Stimulated activated naive B cell treated with anti-CD40 and anti-IgM and Interleukin-4, amounts not matched to agents 10 μg/mL and 1 μg/mL and 100 μg/mL, for 72 hours (primary cell): ENCODE data around the gene SLC24A3.

ENCODE experiments used
- ATAC-seq, 2 donors: fragments of 150-1000 bp; cut with Tn5 transposase; replicated peaks; 2 replicates each; pipeline ENCODE4 v1.10.0; 2021; ENCODE audit warnings: moderate library complexity in 1 of 2
- DNase-seq: peaks from one replicate; pipeline ENCODE4 v3.0.0; 2021
- H3K27ac Mint-ChIP-seq: one replicate; pipeline ENCODE4 v1.8.0; 2022; ENCODE audit warnings: mild to moderate bottlenecking, mixed read lengths
- H3K27me3 Mint-ChIP-seq, 2 donors: one replicate each; pipeline ENCODE4 v1.8.0; 2022; ENCODE audit warnings: mixed read lengths in 2 of 2
- H3K36me3 Mint-ChIP-seq, 2 donors: one replicate each; pipeline ENCODE4 v1.8.0; 2022; ENCODE audit warnings: mixed read lengths in 2 of 2, mild to moderate bottlenecking in 1 of 2
- H3K4me1 Mint-ChIP-seq, 2 donors: one replicate each; pipeline ENCODE4 v1.8.0; 2022; ENCODE audit warnings: mixed read lengths in 2 of 2, mild to moderate bottlenecking in 1 of 2
- H3K4me3 Mint-ChIP-seq, 2 donors: one replicate each; pipeline ENCODE4 v1.8.0; 2022; ENCODE audit warnings: mild to moderate bottlenecking in 2 of 2, mixed read lengths in 2 of 2, moderate library complexity in 1 of 2
- H3K9me3 Mint-ChIP-seq, 2 donors: one replicate each; pipeline ENCODE4 v1.8.0; 2022; ENCODE audit warnings: mixed read lengths in 2 of 2, mild to moderate bottlenecking in 1 of 2

SLC24A3 gene

DNA sequence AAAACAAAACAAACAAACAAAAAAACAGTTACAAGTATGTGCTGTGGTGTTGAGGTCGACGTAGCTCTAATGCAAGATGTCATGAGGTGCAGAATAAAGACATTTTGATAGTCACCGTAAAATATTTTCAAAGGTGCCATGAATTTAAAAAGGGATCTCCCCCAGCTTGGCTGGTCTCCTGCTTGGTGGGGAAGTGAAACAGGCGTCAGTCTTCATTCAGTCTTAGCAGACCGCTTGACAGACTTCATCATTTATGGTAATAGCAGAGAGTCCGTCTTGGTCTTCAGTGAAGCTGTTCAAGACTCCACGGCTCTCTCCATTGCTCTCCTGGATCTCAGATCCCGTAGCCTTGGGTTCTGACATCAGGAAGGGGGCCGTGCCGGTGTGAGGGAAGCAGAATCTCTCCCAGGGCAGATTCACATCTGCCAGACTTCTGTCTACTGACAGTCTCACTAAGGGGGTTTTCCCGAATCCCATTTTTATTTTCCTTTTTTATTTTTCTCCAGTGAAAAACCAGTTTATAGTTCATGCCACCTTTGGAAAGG, 1.6 kb downstream of the SLC24A3 start:
- DNase-seq (no peak), ATAC-seq (peak; percentile 70 to 84)
- Mint-ChIP-seq H3K36me3 (no peaks in the 10 kb centered on the region), H3K27me3 (peaks cover 50 to 60% of the 10 kb centered on the region in 2 donors), H3K4me3 (no peak overlapping the region), H3K4me1 (peaks cover 4 to 13% of the 10 kb centered on the region in 2 donors), H3K9me3 (no peaks in the 10 kb centered on the region), H3K27ac (no peak overlapping the region)

DNA sequence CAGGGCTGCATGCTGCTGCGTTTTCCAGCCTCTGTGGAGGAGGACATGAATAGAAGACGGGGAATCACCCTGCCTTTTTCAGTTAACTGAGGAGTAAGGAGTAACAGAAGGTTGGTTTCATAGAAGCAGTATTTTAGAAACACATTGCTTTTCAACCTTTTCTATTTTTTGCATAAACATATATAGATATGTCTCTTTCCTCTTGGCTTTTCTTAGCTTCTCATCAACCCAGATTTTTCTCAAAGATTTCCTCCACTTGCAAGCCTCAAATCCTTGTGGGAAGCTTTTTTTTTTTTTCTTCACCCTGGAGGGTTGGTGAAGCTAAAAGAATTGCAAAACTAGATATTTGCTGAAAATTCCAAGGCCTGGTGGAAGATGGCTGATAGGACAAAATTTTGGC, 6.0 kb downstream of the SLC24A3 start:
- H3K27me3 Mint-ChIP-seq: peaks cover 32 to 50% of the 10 kb centered on the region in 2 donors
- H3K9me3 Mint-ChIP-seq: no peaks in the 10 kb centered on the region
- H3K27ac Mint-ChIP-seq: no peak overlapping the region
- no peak for ATAC-seq
- H3K36me3 Mint-ChIP-seq: no peaks in the 10 kb centered on the region
- H3K4me1 Mint-ChIP-seq: peaks cover 4 to 7% of the 10 kb centered on the region in 2 donors
- no peak for DNase-seq
- no peak overlapping the region for H3K4me3 Mint-ChIP-seq

DNA sequence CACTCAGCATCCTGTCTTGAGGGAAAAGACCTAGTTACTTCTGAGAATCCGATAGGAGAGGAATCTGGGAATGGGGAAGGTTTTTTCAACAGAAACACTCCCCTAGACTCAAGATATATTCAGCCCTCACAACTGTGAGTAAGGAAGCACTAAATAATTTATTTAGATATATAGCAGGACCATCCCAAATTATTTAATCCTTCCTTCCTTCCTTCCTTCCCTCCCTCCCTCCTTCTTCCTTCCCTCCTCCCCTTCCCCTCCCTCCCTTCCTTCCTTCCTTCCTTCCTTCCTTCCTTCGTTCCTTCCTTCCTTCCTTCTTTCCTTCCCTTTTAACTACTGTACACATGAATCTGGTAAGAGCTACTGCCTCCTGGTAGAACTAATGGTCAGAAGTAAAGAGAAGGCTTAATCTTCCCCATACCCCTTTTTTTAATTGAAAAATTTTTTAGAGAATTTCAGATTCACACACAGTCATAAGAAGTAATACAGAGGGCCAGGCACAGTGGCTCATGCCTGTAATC, 10.1 kb downstream of the SLC24A3 start:
- Mint-ChIP-seq H3K27me3 (peaks cover 10 to 25% of the 10 kb centered on the region in 2 donors), H3K4me3 (no peak overlapping the region), H3K4me1 (no peaks in the 10 kb centered on the region), H3K27ac (no peak overlapping the region), H3K9me3 (peaks cover 0 to 6% of the 10 kb centered on the region in 2 donors), H3K36me3 (no peaks in the 10 kb centered on the region)
- DNase-seq (no peak), ATAC-seq (no peak)

DNA sequence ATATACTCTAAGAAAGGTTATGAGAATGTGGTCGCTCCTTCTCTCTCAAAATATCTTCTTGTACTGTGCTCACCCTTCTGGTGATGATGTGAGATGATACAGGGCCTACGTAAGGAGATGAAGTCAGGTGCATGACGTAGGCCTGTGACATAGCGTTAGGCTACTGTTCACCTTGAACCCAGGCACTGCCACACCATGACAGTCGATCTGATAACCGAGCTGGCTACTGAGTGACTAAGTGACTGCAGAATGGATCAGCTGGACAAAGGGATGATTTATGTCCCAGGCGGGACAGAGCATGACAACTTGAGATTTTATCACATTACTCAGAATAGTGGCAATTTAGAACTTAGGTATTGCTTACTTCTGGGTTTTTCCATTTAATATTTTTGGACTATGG, 11.2 kb downstream of the SLC24A3 start:
- DNase-seq: no peak
- Mint-ChIP-seq H3K27me3 (peaks cover 8 to 22% of the 10 kb centered on the region in 2 donors), H3K4me3 (no peak overlapping the region), H3K36me3 (no peaks in the 10 kb centered on the region), H3K27ac (no peak overlapping the region), H3K9me3 (peaks cover 0 to 6% of the 10 kb centered on the region in 2 donors), H3K4me1 (no peaks in the 10 kb centered on the region)
- ATAC-seq: no peak

DNA sequence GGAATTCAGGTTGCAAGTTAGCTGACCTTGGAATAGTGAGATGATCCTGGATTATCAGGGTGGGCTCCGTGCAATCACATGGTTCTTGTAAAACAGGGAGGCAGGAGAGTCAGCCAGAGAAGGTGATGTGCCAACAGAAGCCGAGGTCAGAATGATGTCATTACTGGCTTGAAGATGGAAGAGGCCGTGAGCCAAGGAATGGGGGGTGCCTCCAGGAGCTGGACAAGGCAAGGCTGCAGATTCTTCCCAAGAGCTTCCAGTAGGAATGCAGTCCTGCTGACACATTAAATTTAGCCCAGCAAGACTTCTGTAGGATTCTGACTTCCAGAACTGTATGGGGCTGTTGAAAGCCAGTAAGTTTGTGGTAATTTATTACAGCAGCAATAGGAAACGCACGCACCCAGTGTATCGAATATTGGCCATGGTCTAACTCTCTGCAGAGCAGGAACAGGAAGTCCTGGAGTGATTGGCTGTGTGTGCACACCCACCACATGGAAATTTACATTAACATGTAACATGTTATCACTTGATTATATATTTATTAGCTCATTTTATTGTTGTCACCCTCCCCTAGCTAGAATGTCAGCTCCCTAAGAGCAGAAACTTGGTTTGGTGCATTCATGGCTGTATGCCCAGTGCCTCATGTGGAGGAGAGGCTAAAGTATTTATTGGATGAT, 19.1 kb downstream of the SLC24A3 start:
- Mint-ChIP-seq H3K27me3 (peaks cover 6 to 24% of the 10 kb centered on the region in 2 donors), H3K27ac (no peak overlapping the region), H3K36me3 (no peaks in the 10 kb centered on the region), H3K4me1 (no peaks in the 10 kb centered on the region), H3K4me3 (no peak overlapping the region), H3K9me3 (peaks cover 0 to 2% of the 10 kb centered on the region in 2 donors)
- no peak for DNase-seq
- ATAC-seq: no peak

DNA sequence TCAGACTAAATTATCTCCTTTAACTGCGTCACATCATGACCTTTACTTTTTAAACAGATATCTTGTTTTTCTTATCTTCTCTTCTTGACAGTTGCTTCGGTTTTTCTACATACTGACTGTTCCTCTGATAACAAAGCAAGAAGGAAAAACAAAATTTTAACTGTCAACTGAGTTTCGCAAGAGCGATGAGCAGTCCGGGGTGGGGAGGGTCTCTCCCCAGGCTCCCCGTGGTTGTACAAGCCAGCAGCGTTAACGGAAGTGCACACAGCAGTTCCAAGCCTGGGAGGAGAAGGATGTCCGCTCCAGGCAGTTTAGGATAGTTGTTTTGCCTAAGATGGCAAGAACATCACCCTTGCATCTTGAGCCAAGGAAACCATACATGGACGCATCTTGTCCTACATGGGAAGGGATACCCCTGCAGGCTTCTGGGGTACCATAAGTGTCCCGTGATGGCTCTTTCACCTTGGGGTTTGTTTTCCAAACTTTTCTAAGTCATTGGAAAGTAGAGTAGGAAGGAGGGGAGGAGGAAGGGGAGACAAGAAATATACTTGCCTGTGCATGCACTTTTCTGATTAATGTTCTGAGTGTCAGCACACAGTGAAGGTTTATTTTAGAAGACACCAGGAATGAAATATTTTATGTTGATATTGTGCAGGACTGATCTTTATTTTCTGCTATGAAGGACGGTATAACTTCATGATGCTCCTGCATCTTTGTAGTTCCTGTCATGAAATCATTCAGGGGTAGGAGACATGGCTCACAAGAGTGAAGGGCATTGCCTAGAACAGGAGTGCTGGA, 20.8 kb downstream of the SLC24A3 start:
- Mint-ChIP-seq H3K4me3 (no peak overlapping the region), H3K36me3 (no peaks in the 10 kb centered on the region), H3K9me3 (peaks cover 0 to 2% of the 10 kb centered on the region in 2 donors), H3K27me3 (peaks cover 9 to 27% of the 10 kb centered on the region in 2 donors), H3K4me1 (peaks cover 0 to 2% of the 10 kb centered on the region in 2 donors), H3K27ac (no peak overlapping the region)
- no peak for ATAC-seq
- DNase-seq: no peak

DNA sequence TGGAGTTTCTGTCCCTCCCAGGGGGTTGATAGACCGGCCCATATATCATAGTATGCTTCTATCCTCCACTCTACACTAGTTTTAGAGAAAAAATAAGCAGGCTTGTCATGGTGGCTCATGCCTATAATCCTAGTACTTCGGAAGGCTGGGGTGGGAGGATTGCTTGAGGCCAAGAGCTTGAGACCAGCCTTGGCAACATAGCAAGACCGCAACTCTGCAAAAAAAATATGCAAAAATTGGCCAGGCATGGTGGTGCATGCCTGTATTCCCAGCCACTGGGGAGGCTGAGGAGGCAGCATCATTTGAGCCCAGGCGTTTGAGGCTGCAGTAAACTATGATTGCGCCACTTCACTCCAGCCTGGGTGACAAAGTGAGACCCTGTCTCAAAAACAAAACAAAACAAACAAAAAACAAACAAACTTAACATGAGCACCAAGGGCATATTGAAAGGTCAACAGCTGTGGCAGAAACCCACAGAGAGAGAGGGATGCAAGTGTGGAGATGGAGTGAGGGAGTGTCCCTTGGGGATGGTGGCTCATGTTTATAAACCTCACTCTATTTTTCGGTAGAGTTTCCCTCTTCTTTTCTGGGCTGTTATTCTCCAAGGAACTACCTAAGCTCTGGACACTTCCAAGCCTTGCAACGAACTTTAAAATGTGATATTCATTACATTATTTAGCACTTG, 24.1 kb downstream of the SLC24A3 start:
- Mint-ChIP-seq H3K4me3 (no peak overlapping the region), H3K27ac (no peak overlapping the region), H3K9me3 (no peaks in the 10 kb centered on the region), H3K27me3 (peaks cover 5 to 20% of the 10 kb centered on the region in 2 donors), H3K36me3 (no peaks in the 10 kb centered on the region), H3K4me1 (peaks cover 0 to 2% of the 10 kb centered on the region in 2 donors)
- ATAC-seq: no peak
- DNase-seq: no peak

DNA sequence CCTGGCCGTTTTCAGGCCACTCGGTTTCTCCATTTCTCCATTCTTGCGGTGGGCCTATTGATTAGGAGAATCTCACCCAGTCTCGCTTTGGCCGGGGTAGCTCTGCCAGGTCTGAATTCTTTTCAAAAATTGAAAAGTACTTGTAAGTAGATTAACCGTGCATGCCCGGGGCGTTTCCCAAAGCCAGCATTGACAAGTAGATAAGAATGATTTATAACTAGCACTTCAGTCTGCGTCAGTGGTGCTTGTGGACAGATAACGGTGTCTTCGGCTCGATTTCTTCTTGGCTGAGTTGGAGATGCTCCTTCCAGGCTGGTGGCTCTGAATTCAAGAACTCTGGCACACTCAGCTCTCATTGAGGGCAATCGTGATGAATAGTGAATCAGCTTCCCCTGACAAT, 29.0 kb downstream of the SLC24A3 start:
- Mint-ChIP-seq H3K9me3 (no peaks in the 10 kb centered on the region), H3K27ac (no peak overlapping the region), H3K36me3 (no peaks in the 10 kb centered on the region), H3K4me1 (peaks cover 0 to 2% of the 10 kb centered on the region in 2 donors), H3K27me3 (peaks cover 5 to 15% of the 10 kb centered on the region in 2 donors), H3K4me3 (no peak overlapping the region)
- no peak for ATAC-seq
- no peak for DNase-seq

DNA sequence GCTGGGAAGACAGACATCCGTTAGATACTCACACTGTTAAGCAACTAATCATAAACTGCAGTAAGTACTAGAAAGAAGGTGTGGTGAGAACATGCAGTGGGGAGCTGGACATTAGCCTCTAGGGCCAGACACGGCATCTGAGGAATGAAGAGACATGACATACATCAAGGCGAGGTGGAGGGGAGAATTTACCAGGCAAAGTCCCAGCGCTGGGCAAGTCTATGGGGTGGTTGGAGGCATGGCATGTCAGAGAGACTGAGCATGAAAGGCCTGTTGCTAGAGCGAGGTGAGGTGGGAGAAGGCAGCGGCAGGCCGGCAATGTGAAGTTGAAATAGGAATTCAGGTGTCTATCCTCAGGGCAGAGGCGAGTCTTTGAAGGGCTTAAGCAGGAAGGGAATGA, 31.8 kb downstream of the SLC24A3 start:
- Mint-ChIP-seq H3K4me3 (no peak overlapping the region), H3K9me3 (no peaks in the 10 kb centered on the region), H3K36me3 (no peaks in the 10 kb centered on the region), H3K27ac (no peak overlapping the region), H3K27me3 (peaks cover 0 to 11% of the 10 kb centered on the region in 2 donors), H3K4me1 (no peaks in the 10 kb centered on the region)
- ATAC-seq (no peak), DNase-seq (no peak)

DNA sequence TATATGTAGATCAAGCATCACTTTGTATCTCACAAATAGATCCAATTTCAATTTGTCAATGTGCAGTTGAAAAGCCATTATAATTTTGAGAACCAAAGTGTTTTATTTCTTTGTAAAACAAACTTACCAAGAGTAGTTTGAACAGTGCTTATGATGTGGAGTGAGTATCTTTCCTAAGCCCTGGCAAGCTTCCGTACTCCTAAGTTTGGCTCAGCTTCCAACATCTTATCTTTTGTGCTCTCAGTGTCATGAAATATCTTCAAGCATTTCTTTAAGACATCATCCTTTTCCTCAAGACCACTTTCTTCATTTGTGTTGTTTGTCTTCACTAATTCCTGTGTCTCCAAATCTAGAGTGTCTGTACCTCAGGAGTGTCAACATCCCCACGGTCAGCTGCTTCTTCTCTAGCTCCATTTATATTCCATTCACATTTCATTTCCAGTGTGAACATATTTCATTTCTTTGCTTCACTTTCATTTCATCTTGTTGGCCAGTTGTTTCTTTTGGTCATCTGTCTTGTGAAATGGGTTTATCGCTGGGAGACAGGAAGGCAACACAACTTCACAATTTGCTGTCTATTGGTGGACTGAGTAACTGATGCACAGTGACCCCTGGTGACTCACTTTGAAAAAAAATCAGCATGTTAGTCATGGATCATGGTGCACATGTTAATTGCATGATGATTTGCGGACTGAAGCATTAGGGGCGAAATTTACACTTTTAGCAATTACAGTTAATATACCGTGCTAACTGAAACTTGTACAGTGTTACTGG, 36.9 kb downstream of the SLC24A3 start:
- ATAC-seq (no peak), DNase-seq (no peak)
- H3K4me3 Mint-ChIP-seq: no peak overlapping the region
- peaks cover 0 to 4% of the 10 kb centered on the region in 2 donors for H3K9me3 Mint-ChIP-seq
- peaks cover 0 to 13% of the 10 kb centered on the region in 2 donors for H3K27me3 Mint-ChIP-seq
- H3K36me3 Mint-ChIP-seq: no peaks in the 10 kb centered on the region
- no peak overlapping the region for H3K27ac Mint-ChIP-seq
- no peaks in the 10 kb centered on the region for H3K4me1 Mint-ChIP-seq

DNA sequence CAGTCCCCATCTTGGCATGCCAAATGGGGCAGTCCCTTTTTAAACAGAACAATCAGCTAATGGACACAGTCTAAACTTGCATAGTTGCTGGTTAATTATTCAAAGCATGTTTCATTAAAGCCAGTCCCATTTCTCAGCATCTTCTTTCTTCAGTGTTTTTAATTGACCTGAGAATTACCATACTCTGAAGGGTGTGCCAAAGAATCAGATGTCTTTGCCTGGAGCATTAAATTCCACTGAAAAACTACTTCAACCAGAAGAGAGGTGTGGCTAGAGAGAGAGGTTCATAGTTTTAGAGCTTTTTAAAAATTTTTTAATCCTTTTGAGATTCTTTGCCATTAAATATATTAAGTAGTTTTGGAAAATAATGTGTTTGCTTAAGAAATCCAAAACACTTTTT, 37.9 kb downstream of the SLC24A3 start:
- H3K27me3 Mint-ChIP-seq: peaks cover 0 to 15% of the 10 kb centered on the region in 2 donors
- H3K9me3 Mint-ChIP-seq: peaks cover 2 to 4% of the 10 kb centered on the region in 2 donors
- no peak for ATAC-seq
- H3K4me3 Mint-ChIP-seq: no peak overlapping the region
- no peak for DNase-seq
- no peak overlapping the region for H3K27ac Mint-ChIP-seq
- no peaks in the 10 kb centered on the region for H3K4me1 Mint-ChIP-seq
- H3K36me3 Mint-ChIP-seq: no peaks in the 10 kb centered on the region

DNA sequence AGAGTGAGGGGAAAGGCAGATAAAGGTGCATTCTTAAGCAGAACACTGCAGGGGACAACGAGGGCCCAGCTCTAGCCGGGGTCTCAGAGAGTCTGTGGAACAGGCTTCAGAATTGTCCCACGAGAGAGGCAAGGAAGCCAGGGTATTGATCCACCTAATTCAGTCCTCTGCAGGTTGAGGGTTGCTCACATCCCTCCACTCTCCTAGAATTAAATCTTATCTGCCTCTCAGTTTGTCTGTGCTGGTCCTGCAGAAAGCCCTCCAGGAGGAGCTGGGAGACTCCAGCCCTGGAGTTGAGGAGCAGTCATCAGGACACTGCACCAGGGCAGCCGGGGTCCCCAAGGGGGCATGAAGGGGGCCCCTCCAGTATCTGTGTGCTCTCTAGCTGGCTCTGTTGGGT, 39.1 kb downstream of the SLC24A3 start:
- DNase-seq (no peak), ATAC-seq (no peak)
- Mint-ChIP-seq H3K9me3 (peaks cover 2 to 4% of the 10 kb centered on the region in 2 donors), H3K27me3 (peaks cover 0 to 15% of the 10 kb centered on the region in 2 donors), H3K27ac (no peak overlapping the region), H3K36me3 (no peaks in the 10 kb centered on the region), H3K4me3 (no peak overlapping the region), H3K4me1 (no peaks in the 10 kb centered on the region)

DNA sequence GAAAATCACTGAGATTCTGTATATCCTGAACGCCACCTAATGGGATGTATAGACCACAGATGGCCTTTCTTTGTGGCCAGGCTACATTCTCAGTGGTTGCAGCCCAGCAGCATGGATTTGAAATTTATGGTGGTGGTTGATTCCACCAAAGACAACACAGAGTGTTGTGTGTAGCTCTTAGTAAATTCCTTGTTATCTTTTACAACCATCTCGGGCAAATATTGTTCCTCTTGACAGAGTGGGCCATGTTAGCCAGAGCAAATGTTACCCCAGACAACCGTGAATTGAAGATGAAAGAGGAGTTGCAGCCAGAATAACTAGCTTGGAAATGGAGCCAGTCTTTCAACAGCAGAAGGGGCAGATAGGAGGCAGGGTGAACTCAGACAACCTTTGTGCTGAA, 39.5 kb downstream of the SLC24A3 start:
- peaks cover 2 to 4% of the 10 kb centered on the region in 2 donors for H3K9me3 Mint-ChIP-seq

More for the DNA sequence above, 39.5 kb downstream of the SLC24A3 start:
- no peaks in the 10 kb centered on the region for H3K4me1 Mint-ChIP-seq
- H3K27me3 Mint-ChIP-seq: peaks cover 0 to 15% of the 10 kb centered on the region in 2 donors
- ATAC-seq: no peak
- H3K4me3 Mint-ChIP-seq: no peak overlapping the region
- DNase-seq: no peak
- no peak overlapping the region for H3K27ac Mint-ChIP-seq
- no peaks in the 10 kb centered on the region for H3K36me3 Mint-ChIP-seq
